ENCODE data around the gene FRMD4A. TPM values are rescaled to one million over a fixed set of nuclear protein-coding genes. Genes with fewer than 3 reads are reported as not detected.

The FRMD4A gene
- total RNA-seq, 1 experiment from 2014 or later: 19.6 TPM

GRCh38 chr10:14326581-14326980 is 4.1 kb downstream of the FRMD4A start:
- H3K9ac ChIP-seq (ENCODE audit: extremely low read depth, insufficient read length, low read length): no peak overlapping the region
- H2AK5ac ChIP-seq (ENCODE audit: insufficient read length, low read length): no peak overlapping the region
- H3K14ac ChIP-seq (ENCODE audit: insufficient read depth, low read length): no peak overlapping the region
- H3K27me3 ChIP-seq (ENCODE audit: insufficient read depth, low read length): no peaks in the 10 kb centered on the region
- no peak overlapping the region for H2BK12ac ChIP-seq (ENCODE audit: insufficient read length, low read depth, low read length)
- no peak overlapping the region for H3K4ac ChIP-seq (ENCODE audit: low read depth, low read length)
- DNase-seq: no peak
- H3K27ac ChIP-seq (ENCODE audit: insufficient read length, low read depth, low read length): no peak overlapping the region
- H2BK20ac ChIP-seq (ENCODE audit: low read depth, low read length, poor library complexity, severe bottlenecking): no peak overlapping the region
- no peak overlapping the region for H3K56ac ChIP-seq (ENCODE audit: insufficient read length, low read depth, low read length)
- no peak overlapping the region for H3T11ph ChIP-seq (ENCODE audit: low read length)
- no peak overlapping the region for H4K8ac ChIP-seq (replicated peaks; ENCODE audit: insufficient read length, low read depth, low read length)
- H2BK120ac ChIP-seq (ENCODE audit: low read depth, low read length, poor library complexity, severe bottlenecking): no peak overlapping the region
- H3K23me2 ChIP-seq (ENCODE audit: insufficient read length, low read depth, low read length, poor library complexity, severe bottlenecking): no peaks in the 10 kb centered on the region
- H4K91ac ChIP-seq (ENCODE audit: insufficient read length, low read depth, low read length): no peak overlapping the region
- no peak overlapping the region for H3K4me2 ChIP-seq (ENCODE audit: insufficient read depth, insufficient read length, low read length)
- H3K79me2 ChIP-seq (ENCODE audit: insufficient read depth, low read length): no peaks in the 10 kb centered on the region
- no peaks in the 10 kb centered on the region for H4K20me1 ChIP-seq (ENCODE audit: control insufficient read depth, insufficient read depth, insufficient read length)
- no peak overlapping the region for H3K23ac ChIP-seq (ENCODE audit: insufficient read length, low read depth, low read length)
- H3K79me1 ChIP-seq (ENCODE audit: insufficient read depth, low read depth, low read length, poor library complexity, severe bottlenecking): no peaks in the 10 kb centered on the region
- no peaks in the 10 kb centered on the region for H3K9me3 ChIP-seq (ENCODE audit: control insufficient read depth, low read depth, low read length)
- Mint-ChIP-seq H3K9me3 (no peaks in the 10 kb centered on the region), H3K4me1 (peaks cover 32 to 36% of the 10 kb centered on the region in 2 experiments), H3K27me3 (ENCODE audit: low read depth) (no peaks in the 10 kb centered on the region), H3K27ac (no peak overlapping the region), H3K36me3 (ENCODE audit: insufficient read depth in 1 of 3, low read depth in 3 of 3) (no peaks in the 10 kb centered on the region), H3K4me3 (no peak overlapping the region)
- WGBS (ENCODE audit: extremely low coverage, insufficient read length, low lambda C conversion rate): no CpG with 5 or more reads among the region's 8 CpGs
- no peak overlapping the region for H2AFZ ChIP-seq (ENCODE audit: low read length)
- H3K18ac ChIP-seq (ENCODE audit: insufficient read length, low read depth, low read length): no peak overlapping the region
- H2BK15ac ChIP-seq (ENCODE audit: low read depth, low read length): no peak overlapping the region
- peaks cover 11% of the 10 kb centered on the region; the same call in 1 of the 2 replicates for H3K4me1 ChIP-seq (ENCODE audit: insufficient read depth, low read length)
- TF ChIP-seq CTCF (conservative IDR thresholded peaks at IDR 0.05): no peak
- H2BK5ac ChIP-seq (ENCODE audit: insufficient read length, low read length): no peak overlapping the region
- H4K5ac ChIP-seq (ENCODE audit: insufficient read length, low read depth, low read length): no peak overlapping the region

Measured in H9 (cell line).